ENCODE measurements around the gene SLC39A8.

GRCh38 chr4:102311912-102312311, 33.4 kb downstream of the SLC39A8 start:
- TF ChIP-seq POLR2A (IDR thresholded peaks at IDR 0.05) (no peak), CTCF (IDR thresholded peaks at IDR 0.05) (no peak)

All from uterus (tissue), 2 donors.